Lower lobe of right lung (tissue), 2 donors: ENCODE data around the gene C17orf100. TPM values are rescaled to one million over a fixed set of nuclear protein-coding genes. Genes with fewer than 3 reads are reported as not detected.

Experiments used
- ATAC-seq, 2 donors: fragments of 200-7000 bp; cut with Tn5 transposase; one replicate each; pipeline ENCODE4 v1.9.1; 2020 to 2022; ENCODE audit warnings: mild to moderate bottlenecking in 2 of 2, moderate library complexity in 2 of 2
- DNase-seq: peaks from one replicate; pipeline ENCODE4 v3.0.0-alpha.2; 2020
- H3K27ac ChIP-seq: fragments of 200-600 bp; one replicate; pipeline ENCODE4 v1.8.0; 2022
- H3K27me3 ChIP-seq: fragments of 200-600 bp; one replicate; pipeline ENCODE4 v1.8.0; 2022; ENCODE audit warnings: low read depth
- H3K36me3 ChIP-seq: fragments of 200-600 bp; one replicate; pipeline ENCODE4 v1.8.0; 2022; ENCODE audit warnings: mild to moderate bottlenecking
- H3K4me1 ChIP-seq: fragments of 200-600 bp; one replicate; pipeline ENCODE4 v1.8.0; 2022
- H3K4me3 ChIP-seq: fragments of 200-600 bp; one replicate; pipeline ENCODE4 v1.8.0; 2022; ENCODE audit warnings: mild to moderate bottlenecking
- H3K9me3 ChIP-seq: fragments of 200-600 bp; one replicate; pipeline ENCODE4 v1.8.0; 2022
- CTCF ChIP-seq: fragments of 200-600 bp; IDR thresholded peaks from one replicate; pipeline ENCODE4 v1.8.0; 2022; ENCODE audit warnings: antibody characterized with exemption, mild to moderate bottlenecking
- intact Hi-C: fragments of 100-400 bp; cut with DNase I; formaldehyde crosslinking; loops from one replicate; pipeline ENCODE4 v1.11.0; 2022
- total RNA-seq: library from RNA; stranded (reverse); fragmentation: NEBNext Ultra II Directional; extraction: Animal tissue kit (Norgen Biotek cat#: 25700); gene quantifications from one replicate; pipeline ENCODE4 v1.2.1, GENCODE V29; 2021
- donor health status: DM: no; HTN: yes; CAD: no; lungs with severe emphysema.

C17orf100 gene
- total RNA-seq, 1 donor from 2014 or later = 1.9 TPM

GRCh38 chr17:6641247-6641863 lies 10.2 kb upstream of the C17orf100 start:
- H3K4me1 ChIP-seq = peaks cover 32% of the 10 kb centered on the region
- intact Hi-C loops = no loop called here
- no peaks in the 10 kb centered on the region for H3K9me3 ChIP-seq
- peak overlapping the region; percentile 93 for H3K27ac ChIP-seq
- no peaks in the 10 kb centered on the region for H3K27me3 ChIP-seq
- peaks cover 41% of the 10 kb centered on the region for H3K36me3 ChIP-seq
- no peak for TF ChIP-seq CTCF
- DNase-seq (no peak), ATAC-seq (peak; percentile 8 to 36)
- H3K4me3 ChIP-seq = peak overlapping the region; percentile 93

GRCh38 chr17:6642592-6642991 lies 9.0 kb upstream of the C17orf100 start:
- DNase-seq (no peak), ATAC-seq (no peak)
- H3K4me3 ChIP-seq = no peak overlapping the region
- H3K27ac ChIP-seq = no peak overlapping the region
- H3K36me3 ChIP-seq = peaks cover 53% of the 10 kb centered on the region
- intact Hi-C loops = no loop called here
- peaks cover 32% of the 10 kb centered on the region for H3K4me1 ChIP-seq
- TF ChIP-seq CTCF = no peak
- H3K9me3 ChIP-seq = no peaks in the 10 kb centered on the region
- H3K27me3 ChIP-seq = no peaks in the 10 kb centered on the region

GRCh38 chr17:6643451-6644125 lies 8.0 kb upstream of the C17orf100 start:
- no peak for TF ChIP-seq CTCF
- H3K36me3 ChIP-seq = peaks cover 63% of the 10 kb centered on the region
- H3K9me3 ChIP-seq = no peaks in the 10 kb centered on the region
- ATAC-seq = no peak
- peaks cover 27% of the 10 kb centered on the region for H3K4me1 ChIP-seq
- H3K27me3 ChIP-seq = no peaks in the 10 kb centered on the region
- no peak for DNase-seq
- H3K27ac ChIP-seq = no peak overlapping the region
- intact Hi-C loops = no loop called here
- no peak overlapping the region for H3K4me3 ChIP-seq

- H3K4me1 ChIP-seq = peaks cover 33% of the 10 kb centered on the region
- H3K4me3 ChIP-seq = no peak overlapping the region
- no peak for TF ChIP-seq CTCF
- intact Hi-C loops = no loop called here
- no peak overlapping the region for H3K27ac ChIP-seq
- no peak for DNase-seq
- H3K27me3 ChIP-seq = no peaks in the 10 kb centered on the region
- ATAC-seq = no peak
- no peaks in the 10 kb centered on the region for H3K9me3 ChIP-seq
- H3K36me3 ChIP-seq = peaks cover 71% of the 10 kb centered on the region
Measured at GRCh38 chr17:6648181-6648580, 3.4 kb upstream of the C17orf100 start.

GRCh38 chr17:6651919-6652452 lies 424 bp downstream of the C17orf100 start:
- H3K4me1 ChIP-seq = peaks cover 44% of the 10 kb centered on the region
- H3K27me3 ChIP-seq = peaks cover 21% of the 10 kb centered on the region
- no peak for TF ChIP-seq CTCF
- DNase-seq = peak; percentile 64
- H3K27ac ChIP-seq = peak overlapping the region; percentile 93
- peaks cover 33% of the 10 kb centered on the region for H3K36me3 ChIP-seq
- intact Hi-C loops = no loop called here
- H3K9me3 ChIP-seq = no peaks in the 10 kb centered on the region
- ATAC-seq = peak; percentile 43 to 53
- H3K4me3 ChIP-seq = peak overlapping the region; percentile 84
